Measurements from ENCODE around the gene CLCF1. TPM values are rescaled to one million over a fixed set of nuclear protein-coding genes. Genes with fewer than 3 reads are reported as not detected.

The CLCF1 gene
- polyA plus RNA-seq, 1 donor (not counting 4 experiments of a cell fraction or from before 2014, with no cell fraction given) = 2.7 TPM

DNA sequence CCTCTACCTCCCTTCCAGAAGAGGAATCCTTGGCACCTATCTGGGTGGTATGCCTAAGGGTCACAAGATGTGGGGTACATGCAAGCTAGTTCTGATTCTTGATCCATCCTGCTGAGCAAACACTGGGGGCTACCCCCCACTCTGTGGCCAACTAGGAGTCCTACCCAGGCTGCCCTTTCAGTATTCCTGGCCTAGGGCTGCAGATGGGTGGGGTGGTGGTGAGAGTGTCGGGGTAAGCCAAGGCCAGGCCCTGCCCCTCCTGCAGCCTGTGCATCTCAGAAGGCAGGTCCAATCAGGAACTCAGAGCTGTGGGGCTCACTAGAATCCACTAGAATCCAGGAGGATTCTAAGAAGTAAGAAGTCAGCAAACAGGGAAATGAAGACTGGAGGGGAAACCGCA is 59.2 kb downstream of the CLCF1 start:
- dilution Hi-C loops (cut with MboI; ENCODE audit: extremely low pct_ligation_motif_present, low sequenced_read_pairs) = no loop called here
- no peak for TF ChIP-seq EZH2 (IDR thresholded peaks at IDR 0.05; ENCODE audit: low read length)
- TF ChIP-seq, protein P1, sequence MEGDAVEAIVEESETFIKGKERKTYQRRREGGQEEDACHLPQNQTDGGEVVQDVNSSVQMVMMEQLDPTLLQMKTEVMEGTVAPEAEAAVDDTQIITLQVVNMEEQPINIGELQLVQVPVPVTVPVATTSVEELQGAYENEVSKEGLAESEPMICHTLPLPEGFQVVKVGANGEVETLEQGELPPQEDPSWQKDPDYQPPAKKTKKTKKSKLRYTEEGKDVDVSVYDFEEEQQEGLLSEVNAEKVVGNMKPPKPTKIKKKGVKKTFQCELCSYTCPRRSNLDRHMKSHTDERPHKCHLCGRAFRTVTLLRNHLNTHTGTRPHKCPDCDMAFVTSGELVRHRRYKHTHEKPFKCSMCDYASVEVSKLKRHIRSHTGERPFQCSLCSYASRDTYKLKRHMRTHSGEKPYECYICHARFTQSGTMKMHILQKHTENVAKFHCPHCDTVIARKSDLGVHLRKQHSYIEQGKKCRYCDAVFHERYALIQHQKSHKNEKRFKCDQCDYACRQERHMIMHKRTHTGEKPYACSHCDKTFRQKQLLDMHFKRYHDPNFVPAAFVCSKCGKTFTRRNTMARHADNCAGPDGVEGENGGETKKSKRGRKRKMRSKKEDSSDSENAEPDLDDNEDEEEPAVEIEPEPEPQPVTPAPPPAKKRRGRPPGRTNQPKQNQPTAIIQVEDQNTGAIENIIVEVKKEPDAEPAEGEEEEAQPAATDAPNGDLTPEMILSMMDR (optimal IDR thresholded peaks at IDR 0.05 in 1 of 3, IDR thresholded peaks at IDR 0.05 in 1 of 3, conservative IDR thresholded peaks at IDR 0.05 in 1 of 3; ENCODE audit: extremely low read depth in 1 of 3, insufficient read depth in 2 of 3, low read length in 3 of 3) = no peak

More for the DNA sequence above, 59.2 kb downstream of the CLCF1 start:
- Histone ChIP-seq H3K4me3 (ENCODE audit: control insufficient read depth in 2 of 3, extremely low read depth in 1 of 3, insufficient read depth in 2 of 3, low read depth in 1 of 3, low read length in 3 of 3) (no peak overlapping the region), H3K9me1 (ENCODE audit: control insufficient read depth, extremely low read depth, insufficient read depth, low read length) (no peaks in the 10 kb centered on the region), H3K4me2 (ENCODE audit: control insufficient read depth, extremely low read depth, insufficient read depth, low read depth, low read length) (no peak overlapping the region), H3K27me3 (ENCODE audit: control insufficient read depth, extremely low read depth, insufficient read depth, low read length) (no peaks in the 10 kb centered on the region), H4K20me1 (ENCODE audit: control insufficient read depth, extremely low read depth, insufficient read depth, low read length) (no peaks in the 10 kb centered on the region), H3K4me1 (ENCODE audit: control insufficient read depth, extremely low read depth, insufficient read depth, low read length) (peaks cover 62% of the 10 kb centered on the region), H3K27ac (ENCODE audit: control insufficient read depth, insufficient read depth, low read length) (no peak overlapping the region), H3K9ac (ENCODE audit: control insufficient read depth, extremely low read depth, insufficient read depth, low read length) (no peak overlapping the region), H3K9me3 (ENCODE audit: control insufficient read depth, low read depth, low read length) (no peaks in the 10 kb centered on the region), H2AFZ (ENCODE audit: control insufficient read depth, low read length) (no peak overlapping the region), H3K79me2 (ENCODE audit: control insufficient read depth, insufficient read depth, low read length) (peaks cover 5% of the 10 kb centered on the region), H3K36me3 (ENCODE audit: control insufficient read depth in 2 of 2, extremely low read depth in 1 of 2, insufficient read depth in 2 of 2, low read length in 2 of 2) (peaks cover 0 to 6% of the 10 kb centered on the region in 2 experiments)
- DNase-seq (ENCODE audit: low read depth, low spot score) (no peak), FAIRE-seq (no peak)

Small RNA genes lying within 50 kb of the gene (small RNA-seq; reads per million reads assigned to genes)
- gene RN7SKP239 (ENCODE audit: insufficient read length in 3 of 3, low read depth in 3 of 3, low replicate concordance in 1 of 3) (0 reads per million in 3 experiments), gene RNU6-1238P (ENCODE audit: insufficient read length in 3 of 3, low read depth in 3 of 3, low replicate concordance in 1 of 3) (0 to 0.25 (median 0) reads per million in 3 experiments)

Other genes with a start within 250 kb of the CLCF1 start
- gene GRK2, start 107.1 kb downstream of the CLCF1 start, polyA plus RNA-seq = 21.1 to 29.2 TPM (median 23.3 TPM) in 3 replicates
- gene ANKRD13D, start 84.3 kb downstream of the CLCF1 start, polyA plus RNA-seq = 18.1 to 40.1 TPM (median 25.0 TPM) in 3 replicates
- gene SSH3, start 70.1 kb downstream of the CLCF1 start, polyA plus RNA-seq = 20.5 to 39.2 TPM (median 24.8 TPM) in 3 replicates
- 35.7 to 60.9 TPM (median 43.3 TPM) in 3 replicates for gene POLD4, start 20.1 kb downstream of the CLCF1 start, polyA plus RNA-seq
- 5.7 to 8.5 TPM (median 8.0 TPM) in 3 replicates for gene RAD9A, start 18.4 kb upstream of the CLCF1 start, polyA plus RNA-seq
- 122 to 235 TPM (median 129 TPM) in 3 replicates for gene PPP1CA, start 28.3 kb upstream of the CLCF1 start, polyA plus RNA-seq
- gene TBC1D10C, start 30.5 kb upstream of the CLCF1 start, polyA plus RNA-seq = not detected in 3 replicates
- not detected in 3 replicates for gene CARNS1, start 42.1 kb upstream of the CLCF1 start, polyA plus RNA-seq
- 59.5 to 83.0 TPM (median 61.4 TPM) in 3 replicates for gene RPS6KB2, start 54.9 kb upstream of the CLCF1 start, polyA plus RNA-seq
- gene PTPRCAP, start 64.1 kb upstream of the CLCF1 start, polyA plus RNA-seq = 0.10 TPM in 1 of 3 replicates, not detected in the others
- 49.2 to 91.4 TPM (median 58.5 TPM) in 3 replicates for gene CORO1B, start 69.9 kb upstream of the CLCF1 start, polyA plus RNA-seq
- gene GPR152, start 79.1 kb upstream of the CLCF1 start, polyA plus RNA-seq = not detected in 3 replicates
- not detected in 3 replicates for gene CABP4, start 81.8 kb upstream of the CLCF1 start, polyA plus RNA-seq
- gene TMEM134, start 95.7 kb upstream of the CLCF1 start, polyA plus RNA-seq = 24.7 to 71.1 TPM (median 40.4 TPM) in 3 replicates
- 32.5 to 42.9 TPM (median 35.3 TPM) in 3 replicates for gene AIP, start 109.4 kb upstream of the CLCF1 start, polyA plus RNA-seq
- 10.6 to 25.2 TPM (median 15.9 TPM) in 3 replicates for gene PITPNM1, start 131.8 kb upstream of the CLCF1 start, polyA plus RNA-seq
- gene CDK2AP2, start 134.6 kb upstream of the CLCF1 start, polyA plus RNA-seq = 8.0 to 31.1 TPM (median 9.7 TPM) in 3 replicates
- not detected in 3 replicates for gene CABP2, start 149.8 kb upstream of the CLCF1 start, polyA plus RNA-seq
- gene GSTP1, start 210.2 kb upstream of the CLCF1 start, polyA plus RNA-seq = 1,511 to 3,251 TPM (median 1,575 TPM) in 3 replicates
- 92.9 to 118 TPM (median 102 TPM) in 3 replicates for gene NDUFV1, start 233.3 kb upstream of the CLCF1 start, polyA plus RNA-seq

Data from keratinocyte (primary cell).